Testis (tissue), 2 donors: ENCODE data around the gene AK1.

Source experiments
- POLR2A ChIP-seq: fragments of 450-650 bp; IDR thresholded peaks from one replicate; pipeline ENCODE4 v1.6.1; 2017; ENCODE audit warnings: antibody characterized with exemption, mild to moderate bottlenecking, moderate library complexity
- TF ChIP-seq, protein P1 (sequence below), 3 experiments: fragments of 450-650 bp in 2 of 3; fragments of 200-600 bp in 1 of 3; sonication (generic) in 1 of 3; IDR thresholded peaks; one replicate each; pipeline ENCODE4 v1.5.1; 2016 to 2019; ENCODE audit warnings: antibody characterized with exemption in 3 of 3, mild to moderate bottlenecking in 2 of 3, moderate library complexity in 1 of 3

DNA sequence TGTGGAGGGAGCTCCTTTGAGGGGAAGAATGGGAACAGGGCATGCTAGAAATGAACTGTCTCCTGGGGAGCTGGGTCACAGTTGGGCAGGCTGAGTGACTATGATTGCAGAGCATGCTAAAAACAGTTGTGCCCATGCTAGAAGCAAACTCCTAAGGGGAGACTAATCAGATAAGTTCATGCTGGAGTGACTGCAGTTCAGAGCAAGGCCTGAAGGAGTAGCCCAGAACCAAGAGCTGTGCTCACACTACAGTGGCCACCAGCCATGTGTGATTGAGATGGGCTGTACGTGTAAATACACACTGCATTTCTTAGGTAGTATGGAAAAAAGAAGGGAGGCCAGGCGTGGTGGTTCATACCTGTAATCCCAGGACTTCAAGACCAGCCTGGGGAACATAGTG lies 10.3 kb upstream of the AK1 start:
- TF ChIP-seq, protein P1, sequence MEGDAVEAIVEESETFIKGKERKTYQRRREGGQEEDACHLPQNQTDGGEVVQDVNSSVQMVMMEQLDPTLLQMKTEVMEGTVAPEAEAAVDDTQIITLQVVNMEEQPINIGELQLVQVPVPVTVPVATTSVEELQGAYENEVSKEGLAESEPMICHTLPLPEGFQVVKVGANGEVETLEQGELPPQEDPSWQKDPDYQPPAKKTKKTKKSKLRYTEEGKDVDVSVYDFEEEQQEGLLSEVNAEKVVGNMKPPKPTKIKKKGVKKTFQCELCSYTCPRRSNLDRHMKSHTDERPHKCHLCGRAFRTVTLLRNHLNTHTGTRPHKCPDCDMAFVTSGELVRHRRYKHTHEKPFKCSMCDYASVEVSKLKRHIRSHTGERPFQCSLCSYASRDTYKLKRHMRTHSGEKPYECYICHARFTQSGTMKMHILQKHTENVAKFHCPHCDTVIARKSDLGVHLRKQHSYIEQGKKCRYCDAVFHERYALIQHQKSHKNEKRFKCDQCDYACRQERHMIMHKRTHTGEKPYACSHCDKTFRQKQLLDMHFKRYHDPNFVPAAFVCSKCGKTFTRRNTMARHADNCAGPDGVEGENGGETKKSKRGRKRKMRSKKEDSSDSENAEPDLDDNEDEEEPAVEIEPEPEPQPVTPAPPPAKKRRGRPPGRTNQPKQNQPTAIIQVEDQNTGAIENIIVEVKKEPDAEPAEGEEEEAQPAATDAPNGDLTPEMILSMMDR (IDR thresholded peaks at IDR 0.05), result peak in 1 of 3 experiments; percentile 22
- TF ChIP-seq POLR2A, result no peak
